DMS53 treated with DMSO at 0.1 percent for 48 hours (cell line): ENCODE results near the gene CELF5.
"Not testable (repeated sequence)": the region's sequence is repeated elsewhere in the genome, so short reads cannot be mapped to it uniquely, and the experiment has no call there.

Experiments
- DNase-seq: peaks from one replicate; lab custom pipeline; 2025; ENCODE audit not compliant: unreplicated experiment; lab: John Stamatoyannopoulos, UW

Gene CELF5

GRCh38 chr19:3270902-3271301 lies 46.4 kb downstream of the CELF5 start:
- peak; percentile 25 for DNase-seq

- DNase-seq: no peak
These were observed 48.0 kb downstream of the CELF5 start for GRCh38 chr19:3272401-3272931.

GRCh38 chr19:3272952-3273351 lies 48.5 kb downstream of the CELF5 start:
- no peak for DNase-seq

DNA sequence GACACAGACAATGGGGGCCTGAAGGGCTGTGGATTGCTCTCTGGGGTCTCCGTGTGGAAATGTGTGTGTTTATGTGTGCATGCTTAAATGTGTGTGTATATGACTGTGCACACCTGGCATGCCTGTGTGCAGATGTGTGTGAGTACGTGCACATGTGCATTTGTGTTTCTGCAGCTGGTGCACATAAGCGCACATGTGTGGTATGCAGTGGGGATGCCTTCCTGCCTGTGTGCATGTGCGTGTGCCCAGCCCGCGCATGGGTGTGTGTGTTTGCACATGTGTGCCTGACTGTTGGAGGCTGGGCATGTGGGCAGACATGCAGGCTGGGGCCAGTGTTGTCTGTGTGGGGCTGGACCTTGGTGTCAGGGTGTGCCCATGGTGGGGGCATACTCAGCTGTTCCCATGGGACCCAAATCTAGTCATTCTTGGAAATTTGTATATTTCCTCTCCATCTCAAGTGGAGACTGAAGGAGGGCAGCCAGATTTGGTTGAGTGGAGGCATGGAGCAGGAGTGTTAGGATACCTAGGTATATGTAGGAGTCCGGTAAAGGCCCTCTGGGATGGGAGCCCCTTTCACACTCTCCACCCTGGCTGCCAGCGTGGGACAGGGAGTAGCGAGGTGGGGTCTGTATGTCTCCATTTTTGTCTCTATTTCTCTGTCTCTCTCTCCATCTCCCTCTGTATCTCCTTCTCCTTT lies 49.9 kb downstream of the CELF5 start:
- DNase-seq: no peak

GRCh38 chr19:3274942-3275582 lies 50.6 kb downstream of the CELF5 start:
- no peak for DNase-seq

GRCh38 chr19:3275583-3276340 lies 51.3 kb downstream of the CELF5 start:
- DNase-seq: no peak

DNA sequence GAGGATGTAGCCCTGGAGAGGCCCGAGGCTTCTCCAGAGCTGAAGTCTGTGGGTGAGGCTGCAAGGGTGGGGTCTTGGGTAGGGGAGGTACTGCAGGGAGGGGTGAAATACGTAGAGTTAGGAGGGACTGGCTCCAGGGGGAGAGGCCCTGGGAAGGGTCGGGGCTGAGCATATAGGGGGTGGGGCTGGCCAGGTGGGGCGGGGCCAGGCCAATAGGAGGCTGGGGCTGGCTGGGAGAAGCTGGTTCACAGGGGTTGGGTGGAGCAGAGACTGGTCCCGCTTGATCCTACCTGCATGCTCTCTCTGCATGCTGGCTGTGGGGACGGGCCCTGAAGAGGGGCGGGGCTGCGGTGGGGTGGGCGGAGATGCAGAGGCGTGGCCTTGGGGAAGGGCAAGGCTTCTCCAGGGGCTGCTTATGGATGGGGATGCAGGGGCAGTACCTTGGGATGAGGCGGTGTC lies 51.9 kb downstream of the CELF5 start:
- DNase-seq: no peak

DNA sequence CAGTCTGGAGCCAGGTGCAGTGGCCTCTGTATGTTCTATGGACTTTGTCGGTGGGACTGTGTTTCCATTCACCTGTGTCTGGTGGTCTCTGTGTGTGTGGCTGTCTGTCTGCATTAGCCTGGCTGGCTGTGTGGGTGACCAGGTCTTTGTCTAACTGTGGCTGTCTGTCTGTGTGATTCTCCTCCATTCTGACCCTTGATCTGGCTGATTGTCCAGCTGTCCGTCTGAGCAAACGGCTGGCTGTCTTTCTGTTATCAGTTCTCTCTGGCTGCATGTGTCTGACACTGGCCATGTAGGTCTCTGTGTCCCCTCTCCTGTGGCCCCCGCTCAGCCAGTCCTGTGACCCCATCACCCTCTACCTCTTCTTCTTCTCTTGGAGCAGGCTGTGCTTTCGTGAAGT lies 53.2 kb downstream of the CELF5 start:
- no peak for DNase-seq

- no peak for DNase-seq
These were observed 53.8 kb downstream of the CELF5 start for GRCh38 chr19:3278294-3278693.

GRCh38 chr19:3278749-3279148 lies 54.3 kb downstream of the CELF5 start:
- no peak for DNase-seq

- no peak for DNase-seq
These were observed 54.8 kb downstream of the CELF5 start for GRCh38 chr19:3279306-3279705.

- DNase-seq: no peak
These were observed 56.6 kb downstream of the CELF5 start for GRCh38 chr19:3281026-3281425.

- no peak for DNase-seq
These were observed 57.7 kb downstream of the CELF5 start for GRCh38 chr19:3282155-3282554.

DNA sequence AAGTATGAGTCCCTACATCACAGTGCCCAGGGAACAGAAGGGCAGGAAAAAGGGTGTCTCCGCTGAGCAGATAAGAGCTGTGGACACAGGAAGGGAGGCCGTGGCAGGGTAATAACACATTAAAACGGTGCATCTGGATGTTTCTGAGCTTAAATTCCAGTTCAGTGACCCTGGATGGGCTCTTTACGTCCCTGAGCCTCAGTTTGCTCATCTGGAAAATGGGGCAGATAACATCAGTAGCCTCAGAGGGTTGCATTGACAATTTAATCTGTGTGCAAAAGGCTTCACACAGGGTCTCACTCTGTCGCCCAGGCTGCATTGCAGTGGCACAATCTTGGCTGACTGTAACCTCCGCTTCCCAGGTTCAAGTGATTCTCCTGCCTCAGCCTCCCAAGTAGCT lies 58.1 kb downstream of the CELF5 start:
- DNase-seq: no peak

- no peak for DNase-seq
These were observed 58.8 kb downstream of the CELF5 start for GRCh38 chr19:3283246-3283751.

GRCh38 chr19:3283886-3284657 lies 59.6 kb downstream of the CELF5 start:
- DNase-seq: no peak

DNA sequence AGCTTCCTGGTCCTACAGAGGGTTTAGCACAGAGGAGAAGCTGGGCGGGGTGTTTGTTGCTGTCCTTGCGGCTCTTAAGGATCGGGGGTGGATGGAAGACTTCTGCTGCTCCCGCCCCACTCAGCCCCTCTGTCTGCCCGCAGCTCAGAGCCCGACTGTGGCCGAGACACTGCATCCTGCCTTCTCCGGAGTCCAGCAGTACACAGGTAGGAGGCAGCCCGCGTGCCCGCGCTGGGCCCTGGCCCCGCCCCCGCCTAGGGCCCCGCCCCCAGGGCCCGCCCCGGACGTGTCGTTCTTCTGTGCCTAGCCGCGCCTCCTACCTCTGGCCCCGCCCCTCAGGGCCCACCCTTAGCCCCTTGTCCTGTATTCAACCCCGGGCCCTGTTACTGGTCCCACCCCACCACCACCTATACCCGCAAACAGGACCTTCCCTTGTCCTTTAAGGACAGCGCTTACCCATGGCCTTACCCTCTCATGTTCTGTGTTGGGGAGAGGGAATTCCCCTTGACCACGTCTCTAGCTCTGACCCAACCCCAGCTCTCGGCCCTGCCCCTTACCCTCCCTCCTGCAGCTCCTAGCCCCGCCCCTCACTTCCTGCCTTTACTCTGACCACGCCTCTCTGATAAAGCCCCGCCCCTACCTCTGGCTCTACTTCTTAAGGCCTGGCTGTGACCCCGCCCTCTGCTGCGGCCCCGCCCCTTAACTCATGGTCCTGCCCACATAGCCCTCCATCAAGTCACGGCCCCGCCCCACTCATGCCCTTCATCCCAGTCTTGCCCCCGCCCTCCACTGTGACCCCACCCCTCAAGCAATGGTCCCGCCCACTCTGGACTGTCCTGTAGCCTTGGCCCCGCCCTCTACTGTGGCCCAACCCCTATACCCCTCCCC lies 60.5 kb downstream of the CELF5 start:
- no peak for DNase-seq

- no peak for DNase-seq
These were observed 61.3 kb downstream of the CELF5 start for GRCh38 chr19:3285647-3286176.

- DNase-seq: no peak
These were observed 63.4 kb downstream of the CELF5 start for GRCh38 chr19:3287814-3288213.

GRCh38 chr19:3288437-3288836 lies 64.0 kb downstream of the CELF5 start:
- not testable (repeated sequence) for DNase-seq
